Measurements from ENCODE around the gene SLC6A18. TPM values are rescaled to one million over a fixed set of nuclear protein-coding genes. Genes with fewer than 3 reads are reported as not detected.

Gene SLC6A18
- total RNA-seq, 2 donors from 2014 or later, result not detected

DNA sequence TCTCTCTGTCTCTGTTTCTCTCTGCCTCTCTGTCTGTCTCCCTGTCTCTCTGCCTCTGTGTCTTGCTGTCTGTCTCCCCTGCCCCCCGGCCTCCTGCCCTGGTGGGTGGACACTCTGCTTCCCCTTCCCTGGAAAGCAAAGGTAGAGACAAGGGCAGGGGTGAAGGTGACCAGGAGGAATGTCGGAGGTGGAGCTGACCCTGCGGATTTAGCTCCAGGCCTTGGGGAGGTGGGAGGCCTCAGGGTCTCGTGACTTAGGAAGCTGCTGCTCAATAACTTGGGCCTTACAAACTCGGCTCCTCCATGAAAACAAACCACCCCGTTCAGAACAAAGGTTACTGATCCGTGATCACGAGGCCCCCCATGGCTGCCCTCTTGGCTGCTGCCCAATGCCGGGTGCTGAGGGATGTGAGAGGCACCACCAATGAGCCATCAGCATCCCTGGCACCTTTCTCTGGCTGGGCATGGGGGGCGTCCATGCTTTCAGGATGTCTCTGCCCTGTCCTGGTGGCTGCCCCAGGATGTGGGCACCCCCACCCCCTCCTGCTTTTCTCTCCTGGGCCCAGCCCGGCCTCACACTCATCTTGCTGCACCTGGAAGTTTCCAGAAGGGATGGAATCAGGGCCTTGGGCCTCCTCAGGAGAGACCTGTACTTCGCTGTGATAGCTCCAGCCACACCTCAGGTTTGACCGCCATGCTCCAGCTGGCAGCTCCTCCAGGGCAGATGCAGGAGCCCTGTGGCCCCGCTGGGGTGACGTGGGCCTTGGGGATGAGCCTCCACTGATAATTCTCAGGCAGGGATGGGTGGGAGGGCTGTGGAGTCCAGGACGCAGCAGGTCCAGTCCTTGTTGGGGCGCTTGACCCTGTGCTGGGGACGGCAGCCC, 38.6 kb upstream of the SLC6A18 start:
- H3K4me3 ChIP-seq, result no peak overlapping the region
- H3K27me3 ChIP-seq (replicated peaks; ENCODE audit: insufficient read depth), result peaks cover 3% of the 10 kb centered on the region
- 80% methylated on average over 18 of the region's 18 CpGs for WGBS
- no peaks in the 10 kb centered on the region for H3K36me3 ChIP-seq
- intact Hi-C loops (cut with DNase I), result no loop called here
- TF ChIP-seq POLR2AphosphoS5 (IDR thresholded peaks at IDR 0.05) (no peak), CTCF (IDR thresholded peaks at IDR 0.05) (no peak), POLR2A (IDR thresholded peaks at IDR 0.05) (no peak)
- H3K27ac ChIP-seq, result no peak overlapping the region
- DNase-seq (ENCODE audit: low spot score), result no peak
- no peaks in the 10 kb centered on the region for H3K9me3 ChIP-seq
- no peaks in the 10 kb centered on the region for H3K4me1 ChIP-seq (replicated peaks)

- intact Hi-C loops (cut with DNase I), result no loop called here
- TF ChIP-seq POLR2A (IDR thresholded peaks at IDR 0.05), result no peak
- no peak for TF ChIP-seq CTCF (IDR thresholded peaks at IDR 0.05)
- TF ChIP-seq POLR2AphosphoS5 (IDR thresholded peaks at IDR 0.05), result no peak
- Histone ChIP-seq H3K27me3 (replicated peaks; ENCODE audit: insufficient read depth) (no peaks in the 10 kb centered on the region), H3K9me3 (no peaks in the 10 kb centered on the region), H3K36me3 (no peaks in the 10 kb centered on the region), H3K4me1 (replicated peaks) (no peaks in the 10 kb centered on the region), H3K27ac (no peak overlapping the region), H3K4me3 (no peak overlapping the region)
- DNase-seq (ENCODE audit: low spot score), result no peak
- 86% methylated on average over 18 of the region's 18 CpGs for whole genome bisulfite sequencing
Observed at GRCh38 chr5:1187234-1187949, 37.8 kb upstream of the SLC6A18 start.

GRCh38 chr5:1187950-1188334, 37.2 kb upstream of the SLC6A18 start:
- intact Hi-C loops (cut with DNase I), result no loop called here
- Histone ChIP-seq H3K4me3 (no peak overlapping the region), H3K9me3 (no peaks in the 10 kb centered on the region), H3K27ac (no peak overlapping the region), H3K27me3 (replicated peaks; ENCODE audit: insufficient read depth) (no peaks in the 10 kb centered on the region), H3K4me1 (replicated peaks) (no peaks in the 10 kb centered on the region), H3K36me3 (no peaks in the 10 kb centered on the region)
- TF ChIP-seq POLR2A (IDR thresholded peaks at IDR 0.05) (no peak), CTCF (IDR thresholded peaks at IDR 0.05) (no peak), POLR2AphosphoS5 (IDR thresholded peaks at IDR 0.05) (no peak)
- WGBS, result 92% methylated on average over 8 of the region's 8 CpGs
- DNase-seq (ENCODE audit: low spot score), result no peak

DNA sequence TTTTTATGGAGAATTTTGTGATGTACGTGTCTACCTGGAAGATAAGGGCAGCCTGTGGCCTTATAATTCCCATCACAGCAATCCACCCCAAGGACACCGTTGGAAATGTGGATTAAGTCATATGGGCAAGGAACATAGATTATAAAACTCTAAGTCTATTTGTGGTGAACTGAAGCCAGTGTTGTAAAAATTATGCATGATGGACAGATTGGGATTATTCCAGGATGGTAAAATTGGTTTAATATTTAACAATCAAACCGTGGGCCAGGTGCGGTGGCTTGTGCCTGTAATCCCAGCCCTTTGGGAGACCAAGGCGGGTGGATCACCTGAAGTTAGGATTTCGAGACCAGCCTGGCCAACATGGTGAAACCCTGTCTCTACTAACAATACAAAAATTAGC, 36.7 kb upstream of the SLC6A18 start:
- H3K27ac ChIP-seq, result no peak overlapping the region
- H3K4me1 ChIP-seq (replicated peaks), result no peaks in the 10 kb centered on the region
- H3K27me3 ChIP-seq (replicated peaks; ENCODE audit: insufficient read depth), result no peaks in the 10 kb centered on the region
- DNase-seq (ENCODE audit: low spot score), result no peak
- TF ChIP-seq POLR2A (IDR thresholded peaks at IDR 0.05), result no peak
- TF ChIP-seq CTCF (IDR thresholded peaks at IDR 0.05), result no peak
- TF ChIP-seq POLR2AphosphoS5 (IDR thresholded peaks at IDR 0.05), result peak; percentile 34
- WGBS, result 28% methylated on average over 6 of the region's 6 CpGs
- no peak overlapping the region for H3K4me3 ChIP-seq
- H3K9me3 ChIP-seq, result no peaks in the 10 kb centered on the region
- no peaks in the 10 kb centered on the region for H3K36me3 ChIP-seq
- intact Hi-C loops (cut with DNase I), result no loop called here

All from prostate gland (tissue), 2 donors.